Activated naive CD8-positive, alpha-beta T cell treated with anti-CD3 and anti-CD28 coated beads, Interleukin-2, amount 10 ng/mL, durations not matched to agents 7 days and 5 days (primary cell): Measurements from ENCODE around the gene ELP5. TPM values are rescaled to one million over a fixed set of nuclear protein-coding genes. Genes with fewer than 3 reads are reported as not detected.
A peak's percentile ranks its signal among the peaks of the same experiment; 100 is the strongest.

Experiments
- ATAC-seq: fragments of 150-1000 bp; cut with Tn5 transposase; one replicate; pipeline ENCODE4 v1.10.0; 2021; ENCODE audit warnings: low read depth, moderate library complexity
- POLR2A ChIA-PET: fragments of 350-600 bp; sonication (Branson Sonifier 250); formaldehyde crosslinking; loops from one replicate; lab custom pipeline; 2021; ENCODE audit warnings: antibody characterized with exemption; lab: Charles Lee
- DNase-seq: peaks from one replicate; pipeline ENCODE4 v3.0.0; 2021
- H3K27ac Mint-ChIP-seq: one replicate; pipeline ENCODE4 v1.8.0; 2022; ENCODE audit warnings: mild to moderate bottlenecking, mixed read lengths
- H3K27me3 Mint-ChIP-seq: one replicate; pipeline ENCODE4 v1.8.0; 2022; ENCODE audit warnings: mild to moderate bottlenecking, moderate library complexity, mixed read lengths
- H3K36me3 Mint-ChIP-seq: one replicate; pipeline ENCODE4 v1.8.0; 2021; ENCODE audit warnings: mild to moderate bottlenecking, mixed read lengths
- H3K4me1 Mint-ChIP-seq: one replicate; pipeline ENCODE4 v1.8.0; 2021; ENCODE audit warnings: mixed read lengths
- H3K4me3 Mint-ChIP-seq: one replicate; pipeline ENCODE4 v1.8.0; 2022; ENCODE audit warnings: mild to moderate bottlenecking, moderate library complexity, mixed read lengths
- H3K9me3 Mint-ChIP-seq: one replicate; pipeline ENCODE4 v1.8.0; 2021; ENCODE audit warnings: mixed read lengths
- total RNA-seq, 2 experiments: library from RNA; stranded (reverse); gene quantifications; one replicate each; pipeline ENCODE4 v1.2.3, GENCODE V29; 2021

The ELP5 gene
- total RNA-seq, 2 experiments from 2014 or later = 49.5 to 52.0 TPM

DNA sequence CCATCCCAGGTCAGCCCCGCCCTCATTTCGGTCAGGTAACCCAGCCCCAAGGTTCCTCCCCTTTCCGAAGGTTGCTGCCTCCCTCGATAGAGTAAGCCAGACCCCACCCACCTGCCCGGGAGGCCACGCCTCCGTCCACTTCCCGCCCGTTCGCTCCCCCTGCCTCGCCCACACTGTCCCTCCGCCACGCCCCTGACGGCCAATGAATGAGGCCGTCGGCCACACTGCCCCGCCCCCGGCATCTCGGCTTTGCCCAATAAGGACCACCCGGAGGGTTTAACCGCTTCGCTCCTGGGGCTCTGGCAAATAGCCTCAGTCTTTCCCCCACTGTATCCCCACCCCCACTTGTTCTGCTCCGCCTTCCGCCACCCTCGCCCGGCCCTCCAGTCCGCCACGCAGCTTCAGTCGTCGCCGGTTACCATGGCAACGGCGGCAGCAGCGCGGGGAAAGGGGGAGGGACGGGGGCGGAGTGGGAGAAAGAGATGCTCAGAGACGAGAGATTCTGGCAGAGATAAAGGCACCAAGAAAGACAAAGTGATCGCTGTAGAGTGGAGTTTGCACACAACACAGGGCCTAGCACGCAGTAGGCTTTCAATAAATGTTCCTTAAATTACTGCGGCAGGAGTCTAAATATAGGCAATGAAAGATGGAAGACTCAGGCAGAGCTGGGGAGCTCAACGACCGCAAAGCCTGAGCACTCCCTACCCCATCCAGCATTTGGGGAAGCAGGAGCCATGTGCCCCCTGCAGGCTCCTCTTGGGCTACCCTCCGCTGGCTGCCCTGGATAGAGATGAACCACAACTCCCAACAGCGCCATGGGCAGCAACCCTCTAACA is 37.5 kb upstream of the ELP5 start:
- no peaks in the 10 kb centered on the region for H3K36me3 Mint-ChIP-seq
- H3K4me1 Mint-ChIP-seq = peaks cover 50% of the 10 kb centered on the region
- ATAC-seq = peak; percentile 81

DNA sequence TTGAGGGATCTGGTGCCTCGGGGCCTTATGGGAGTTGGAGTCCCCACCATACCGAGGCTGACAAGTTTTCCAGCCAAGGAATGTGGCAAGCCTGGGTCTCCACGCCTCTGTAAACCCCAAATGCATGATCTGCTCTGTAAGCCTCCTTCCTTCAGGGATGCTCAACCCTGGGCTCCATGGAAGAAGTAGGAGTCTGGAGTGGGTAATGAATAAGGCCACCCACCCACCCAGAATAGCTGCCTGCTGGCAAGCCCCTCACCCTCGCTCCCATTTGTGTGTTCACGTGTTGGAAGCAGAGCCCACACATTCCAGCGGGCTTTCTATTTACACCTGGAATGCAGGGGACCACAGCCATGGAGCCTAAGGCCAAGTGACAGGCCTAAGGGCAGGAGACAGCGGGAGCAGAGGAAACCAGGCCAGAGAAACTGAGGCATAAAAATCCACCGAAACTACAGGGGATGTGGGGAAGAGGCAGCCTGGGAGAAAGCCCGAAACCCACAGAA is 36.8 kb upstream of the ELP5 start:
- Mint-ChIP-seq H3K36me3 (no peaks in the 10 kb centered on the region), H3K27ac (peak overlapping the region; percentile 95), H3K4me3 (peak overlapping the region; percentile 97), H3K4me1 (peaks cover 51% of the 10 kb centered on the region), H3K9me3 (no peaks in the 10 kb centered on the region), H3K27me3 (peaks cover 2% of the 10 kb centered on the region)
- no peak for DNase-seq
- ATAC-seq = no peak
- POLR2A ChIA-PET = interaction anchor here (0.7 to 2.8 kb wide), 6 partner anchors 19 to 180 kb away, joined by 3 to 15 read pairs (median 6); partner anchors contain the start of genes ACAP1, DVL2, GABARAP and PHF23

More for the DNA sequence above, 37.5 kb upstream of the ELP5 start:
- POLR2A ChIA-PET = interaction anchor here (0.7 to 2.8 kb wide), 7 partner anchors 20 to 179 kb away, joined by 3 to 15 read pairs (median 4); partner anchors contain the start of genes ACAP1, CTDNEP1, DVL2 and GABARAP
- Mint-ChIP-seq H3K4me3 (peak overlapping the region; percentile 97), H3K9me3 (no peaks in the 10 kb centered on the region), H3K27me3 (peaks cover 7% of the 10 kb centered on the region), H3K27ac (peak overlapping the region; percentile 95)
- peak; percentile 100 for DNase-seq

DNA sequence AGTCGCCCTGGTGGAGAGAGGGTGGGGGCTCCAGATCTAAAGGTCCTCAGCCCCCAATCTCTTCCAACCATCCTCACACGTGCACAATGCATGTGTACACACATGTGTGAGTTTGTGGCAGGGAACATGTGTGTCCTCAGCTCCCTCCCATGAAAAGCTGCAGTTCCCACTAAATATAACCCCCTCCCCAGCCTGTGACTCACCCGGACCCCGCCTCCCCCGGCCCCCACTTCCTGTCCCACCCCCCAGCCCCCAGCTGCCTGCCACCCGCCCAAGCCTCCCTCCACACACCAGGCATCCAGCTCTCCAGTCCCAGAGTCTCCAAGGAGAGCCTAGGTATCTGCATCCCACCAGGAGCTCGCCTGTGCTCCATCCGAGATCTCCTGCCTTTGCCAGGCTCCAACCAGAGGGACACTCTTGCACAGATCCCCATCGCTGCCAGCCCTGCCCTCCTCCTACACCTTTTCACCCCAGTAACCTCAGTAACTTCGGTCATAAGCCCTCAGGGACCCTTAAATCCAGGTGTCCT is 36.3 kb upstream of the ELP5 start:
- Mint-ChIP-seq H3K36me3 (no peaks in the 10 kb centered on the region), H3K27ac (peak overlapping the region; percentile 95), H3K9me3 (no peaks in the 10 kb centered on the region), H3K4me1 (peaks cover 56% of the 10 kb centered on the region), H3K27me3 (peaks cover 1% of the 10 kb centered on the region), H3K4me3 (peak overlapping the region; percentile 97)
- POLR2A ChIA-PET = interaction anchor here (0.9 to 2.8 kb wide), 4 partner anchors 8 to 180 kb away, joined by 3 to 15 read pairs (median 7); partner anchors contain the start of genes GABARAP, PHF23 and SLC16A13
- no peak for ATAC-seq
- no peak for DNase-seq

DNA sequence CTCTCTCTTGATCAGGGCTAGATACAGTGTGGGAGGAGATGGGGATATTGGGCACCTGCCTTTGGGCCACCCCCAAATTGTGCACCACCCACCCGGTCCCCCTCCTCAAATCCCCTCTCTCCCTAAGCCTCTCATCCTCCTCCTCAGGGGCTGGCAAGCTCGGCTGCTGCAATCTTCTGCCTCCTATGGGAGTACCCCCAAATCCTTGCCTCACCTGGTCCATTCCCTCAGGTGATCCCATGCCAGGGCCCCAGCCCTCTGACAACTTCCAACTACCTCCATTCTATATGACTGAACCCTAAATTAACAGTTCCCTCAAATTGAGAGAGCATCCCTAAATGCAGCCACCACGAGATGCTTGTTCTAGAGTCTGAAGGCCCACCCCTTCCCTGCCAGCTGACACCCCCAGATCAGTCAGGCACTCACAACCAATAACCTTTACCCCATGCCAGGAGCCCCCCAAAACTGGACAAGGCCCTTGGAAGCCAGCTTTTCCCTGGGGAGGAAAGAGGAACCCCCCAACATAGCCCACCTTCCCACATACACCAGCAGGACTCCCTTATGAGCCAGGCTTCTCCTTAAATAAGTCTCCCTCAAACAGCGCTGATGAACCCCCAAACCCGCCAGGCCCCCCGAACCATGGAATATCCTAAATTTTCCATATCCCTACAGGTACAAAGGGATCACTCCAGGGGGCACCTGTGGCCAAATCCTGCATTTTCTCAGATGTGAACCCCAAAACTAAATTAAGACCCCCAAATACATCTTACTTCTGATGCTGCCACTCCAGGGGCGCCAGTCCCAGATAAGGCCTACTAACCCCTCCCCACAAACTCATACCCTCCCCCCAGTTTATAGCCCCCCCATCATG is 35.5 kb upstream of the ELP5 start:
- ATAC-seq (no peak), DNase-seq (no peak)
- H3K27me3 Mint-ChIP-seq = no peaks in the 10 kb centered on the region
- H3K9me3 Mint-ChIP-seq = no peaks in the 10 kb centered on the region
- peak overlapping the region; percentile 39 for H3K27ac Mint-ChIP-seq
- peaks cover 1% of the 10 kb centered on the region for H3K36me3 Mint-ChIP-seq
- POLR2A ChIA-PET = interaction anchor here (0.9 to 8.9 kb wide), 5 partner anchors 9 to 181 kb away, joined by 3 to 162 read pairs (median 8); partner anchors contain the start of genes DVL2, GABARAP, PHF23 and SLC16A13
- peak overlapping the region; percentile 97 for H3K4me3 Mint-ChIP-seq
- peaks cover 64% of the 10 kb centered on the region for H3K4me1 Mint-ChIP-seq

DNA sequence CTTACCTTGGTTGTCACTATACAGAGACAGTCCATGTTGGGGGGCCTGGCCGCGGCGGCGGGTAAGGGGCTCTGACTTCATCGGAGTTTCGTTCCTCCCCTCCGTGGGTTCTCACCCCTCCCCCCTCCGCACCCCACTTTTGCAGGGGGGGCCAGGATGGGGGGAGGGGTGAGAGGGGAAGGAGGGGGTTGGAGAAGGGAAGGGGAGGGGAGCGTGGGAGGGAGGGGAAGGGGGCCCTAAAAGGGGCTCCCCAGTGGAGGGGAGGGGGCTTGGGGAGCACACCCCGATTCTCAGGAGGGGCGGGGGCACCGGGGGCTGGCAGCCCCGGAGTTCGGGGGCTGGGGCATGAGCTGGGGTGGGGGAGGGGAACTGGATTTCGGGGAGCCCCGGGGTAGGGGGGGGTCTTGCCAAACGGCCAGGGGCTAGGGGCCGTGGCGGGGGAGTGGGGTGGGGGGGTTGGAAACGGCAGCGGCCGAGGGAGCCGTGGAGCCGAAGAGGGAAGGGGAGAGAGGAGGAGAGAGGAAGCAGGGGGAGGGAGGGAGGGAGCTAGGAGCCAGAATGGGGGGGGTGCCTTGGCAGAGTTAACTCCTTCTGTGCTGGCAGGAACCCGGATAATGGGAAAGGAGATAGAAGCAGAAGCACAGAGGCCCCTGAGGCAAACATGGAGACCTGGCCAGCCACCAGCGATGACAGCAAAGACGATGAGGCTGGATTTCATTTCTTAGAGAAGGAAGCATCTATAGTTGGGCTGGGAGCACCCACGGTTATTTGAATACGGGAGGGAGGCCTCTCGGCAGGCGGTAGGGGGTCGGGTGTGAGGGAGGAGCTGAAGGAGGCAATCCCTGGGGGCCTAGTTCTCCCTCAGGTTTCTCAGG is 34.7 kb upstream of the ELP5 start:
- Mint-ChIP-seq H3K36me3 (peaks cover 1% of the 10 kb centered on the region), H3K27ac (peak overlapping the region; percentile 73), H3K9me3 (no peaks in the 10 kb centered on the region), H3K4me1 (peaks cover 61% of the 10 kb centered on the region), H3K4me3 (peak overlapping the region; percentile 97), H3K27me3 (no peaks in the 10 kb centered on the region)
- POLR2A ChIA-PET = interaction anchor here (0.5 to 8.9 kb wide), 2 partner anchors 20 to 133 kb away, joined by 3 to 162 read pairs; partner anchors contain the start of genes DVL2, GABARAP and PHF23
- ATAC-seq (no peak), DNase-seq (peak; percentile 47)

DNA sequence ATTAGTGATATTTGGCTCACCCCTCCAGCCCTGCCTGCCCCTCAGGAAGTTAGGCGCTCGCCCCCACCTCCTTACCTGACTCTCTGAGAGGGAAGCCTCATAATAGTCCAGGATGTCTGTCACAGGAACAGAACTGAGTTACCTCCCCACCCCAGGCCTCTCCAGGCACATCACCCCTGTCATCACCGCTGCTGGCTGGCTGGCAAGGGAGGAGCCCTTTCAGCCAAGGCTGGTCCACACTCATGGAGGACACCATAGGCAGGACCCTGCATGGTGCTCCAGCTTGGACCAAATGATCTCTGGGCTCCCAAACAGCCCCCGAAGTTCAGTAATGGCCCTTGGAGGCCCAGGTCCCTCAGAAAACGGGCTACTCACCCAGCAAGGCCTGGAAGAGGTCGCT is 33.8 kb upstream of the ELP5 start:
- no peak for DNase-seq
- Mint-ChIP-seq H3K4me1 (peaks cover 60% of the 10 kb centered on the region), H3K27ac (peak overlapping the region; percentile 73), H3K9me3 (no peaks in the 10 kb centered on the region), H3K4me3 (peak overlapping the region; percentile 88), H3K27me3 (no peaks in the 10 kb centered on the region), H3K36me3 (peaks cover 1% of the 10 kb centered on the region)
- ATAC-seq = no peak
- POLR2A ChIA-PET = interaction anchor here (1.5 to 8.9 kb wide), 2 partner anchors 14 to 19 kb away, joined by 3 to 162 read pairs; partner anchors contain the start of genes DVL2, GABARAP and PHF23

DNA sequence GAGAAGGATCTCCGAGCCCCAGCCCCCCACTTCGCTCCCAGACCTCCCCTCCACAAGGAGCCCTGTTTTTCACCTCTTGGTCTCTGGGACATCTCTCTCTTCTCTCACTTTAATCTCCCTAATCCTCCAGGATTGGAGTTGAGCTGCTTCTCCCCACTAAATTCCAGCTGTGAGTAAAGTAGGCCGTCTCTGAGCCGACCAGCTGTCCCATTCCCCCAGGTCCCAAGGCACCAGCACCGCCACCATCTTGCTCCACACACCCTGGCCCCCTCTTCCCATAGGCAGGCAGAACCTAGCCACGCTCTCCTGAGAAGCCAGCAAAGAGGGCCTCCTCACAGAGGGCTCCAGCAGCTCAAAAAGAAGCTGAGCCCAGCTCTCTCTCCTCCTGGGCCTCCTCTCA is 33.3 kb upstream of the ELP5 start:
- no peak for ATAC-seq
- peaks cover 3% of the 10 kb centered on the region for H3K36me3 Mint-ChIP-seq
- no peak for DNase-seq
- no peaks in the 10 kb centered on the region for H3K9me3 Mint-ChIP-seq
- H3K4me1 Mint-ChIP-seq = peaks cover 55% of the 10 kb centered on the region
- peak overlapping the region; percentile 88 for H3K4me3 Mint-ChIP-seq
- no peaks in the 10 kb centered on the region for H3K27me3 Mint-ChIP-seq
- POLR2A ChIA-PET = interaction anchor here (1.2 to 8.9 kb wide), 4 partner anchors 8 to 32 kb away, joined by 3 to 162 read pairs (median 10); partner anchors contain the start of genes CTDNEP1, DVL2, ELP5 and GABARAP
- H3K27ac Mint-ChIP-seq = peak overlapping the region; percentile 73

DNA sequence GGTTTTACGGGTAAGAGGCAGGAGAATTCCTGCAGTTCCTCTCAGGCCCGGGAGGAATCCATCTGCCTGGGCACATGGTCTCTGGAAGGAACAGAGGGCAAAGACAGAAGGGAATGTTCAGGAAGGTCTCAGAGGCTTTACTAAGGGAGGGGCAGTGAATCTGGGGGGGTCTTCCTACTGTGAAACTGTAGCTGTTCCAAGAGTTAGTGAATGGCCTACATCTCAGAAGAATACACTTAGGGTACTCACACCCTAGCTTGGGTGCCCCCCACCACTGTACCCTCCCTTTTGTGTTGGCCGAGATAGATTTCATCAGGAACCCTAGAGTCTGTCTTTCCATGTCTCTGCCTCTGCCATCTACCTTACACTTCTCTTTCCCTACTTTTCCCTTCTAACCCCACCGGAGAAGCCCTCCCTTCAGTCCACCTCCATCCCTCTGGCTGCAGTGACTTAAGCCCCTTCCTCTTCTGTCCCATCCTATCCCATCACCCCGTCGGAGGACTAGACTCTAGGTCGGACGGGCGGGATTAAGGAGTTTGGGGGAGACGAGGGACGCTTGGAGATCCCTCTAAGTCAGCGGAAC is 32.7 kb upstream of the ELP5 start:
- POLR2A ChIA-PET = interaction anchor here (0.6 to 8.9 kb wide), 10 partner anchors 9 to 184 kb away, joined by 3 to 162 read pairs (median 3); partner anchors contain the start of genes ACAP1, CTDNEP1, DVL2 and ELP5
- Mint-ChIP-seq H3K27ac (peak overlapping the region; percentile 95), H3K9me3 (no peaks in the 10 kb centered on the region), H3K4me3 (peak overlapping the region; percentile 97), H3K36me3 (peaks cover 3% of the 10 kb centered on the region), H3K27me3 (no peaks in the 10 kb centered on the region), H3K4me1 (peaks cover 49% of the 10 kb centered on the region)
- no peak for ATAC-seq
- DNase-seq = no peak

DNA sequence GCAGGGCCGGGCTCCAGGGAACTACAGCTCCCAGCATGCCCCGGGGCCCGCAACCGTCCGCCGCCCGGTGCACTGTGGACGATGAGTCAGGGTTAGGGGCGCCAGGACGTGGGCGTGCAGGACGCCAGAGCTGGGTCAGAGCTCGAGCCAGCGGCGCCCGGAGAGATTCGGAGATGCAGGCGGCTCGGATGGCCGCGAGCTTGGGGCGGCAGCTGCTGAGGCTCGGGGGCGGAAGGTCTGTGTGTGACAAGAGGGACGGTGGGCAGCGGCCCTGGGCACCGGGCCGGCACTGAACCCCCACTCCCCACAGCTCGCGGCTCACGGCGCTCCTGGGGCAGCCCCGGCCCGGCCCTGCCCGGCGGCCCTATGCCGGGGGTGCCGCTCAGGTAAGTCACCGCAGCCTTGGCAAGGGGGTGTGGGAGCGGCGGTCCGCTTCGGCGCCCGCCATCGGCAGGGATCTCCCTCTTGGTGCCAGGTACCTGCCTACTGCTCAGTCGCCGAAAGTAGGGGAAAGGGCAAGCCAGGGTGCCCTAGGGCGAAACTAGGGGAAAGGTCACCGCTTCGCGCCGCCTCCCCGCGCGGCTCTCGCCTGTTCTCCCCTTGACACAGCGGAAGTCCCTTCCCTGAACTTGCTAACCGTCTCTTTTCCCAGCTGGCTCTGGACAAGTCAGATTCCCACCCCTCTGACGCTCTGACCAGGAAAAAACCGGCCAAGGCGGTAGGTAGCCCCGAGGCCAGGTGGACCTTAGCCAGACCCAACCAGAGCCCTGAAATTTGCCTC is 32.0 kb upstream of the ELP5 start, which contains the start of the genes ACADVL and DLG4:
Gene ACADVL (plus strand): TSS at position 127 of the 781 bp plus-strand sequence. CDS start 47 bp downstream, at position 174.
Gene DLG4 (minus strand): TSS at position 25 of the 781 bp plus-strand sequence.
- DNase-seq = peak; percentile 82
- peak; percentile 74 for ATAC-seq

DNA sequence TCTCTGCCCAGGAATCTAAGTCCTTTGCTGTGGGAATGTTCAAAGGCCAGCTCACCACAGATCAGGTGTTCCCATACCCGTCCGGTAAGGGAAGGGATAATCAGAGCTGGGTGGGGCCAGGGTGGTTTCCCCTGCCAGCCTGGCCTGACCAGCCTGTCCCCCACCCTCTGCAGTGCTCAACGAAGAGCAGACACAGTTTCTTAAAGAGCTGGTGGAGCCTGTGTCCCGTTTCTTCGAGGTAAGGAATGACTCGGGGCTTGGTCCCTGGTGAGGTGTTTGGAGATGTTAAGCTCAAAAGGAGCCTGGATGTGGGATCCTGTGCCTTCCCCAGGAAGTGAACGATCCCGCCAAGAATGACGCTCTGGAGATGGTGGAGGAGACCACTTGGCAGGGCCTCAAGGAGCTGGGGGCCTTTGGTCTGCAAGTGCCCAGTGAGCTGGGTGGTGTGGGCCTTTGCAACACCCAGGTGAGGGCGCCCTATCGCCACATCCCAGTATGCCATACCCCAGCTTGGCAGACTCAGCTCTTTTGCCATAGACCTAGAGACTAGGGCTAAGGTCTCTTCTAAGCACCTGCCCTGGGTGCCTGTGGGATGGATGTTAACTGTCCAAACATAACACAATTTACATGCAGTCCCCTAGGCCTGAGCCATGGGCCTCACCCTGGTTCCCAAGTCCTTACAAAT is 31.3 kb upstream of the ELP5 start:
- peak overlapping the region; percentile 97 for H3K4me3 Mint-ChIP-seq
- peak; percentile 71 for DNase-seq
- POLR2A ChIA-PET = interaction anchor here (0.8 to 8.9 kb wide), 8 partner anchors 16 to 185 kb away, joined by 3 to 162 read pairs (median 5); partner anchors contain the start of genes ACAP1, CTDNEP1, DVL2 and ELP5
- H3K4me1 Mint-ChIP-seq = peaks cover 41% of the 10 kb centered on the region
- H3K27me3 Mint-ChIP-seq = no peaks in the 10 kb centered on the region
- H3K9me3 Mint-ChIP-seq = no peaks in the 10 kb centered on the region
- H3K36me3 Mint-ChIP-seq = peaks cover 5% of the 10 kb centered on the region
- H3K27ac Mint-ChIP-seq = peak overlapping the region; percentile 95
- peak; percentile 54 for ATAC-seq

More for the DNA sequence above, 32.0 kb upstream of the ELP5 start, which contains the start of the genes ACADVL and DLG4:
- Mint-ChIP-seq H3K9me3 (no peaks in the 10 kb centered on the region), H3K4me1 (peaks cover 42% of the 10 kb centered on the region), H3K36me3 (peaks cover 3% of the 10 kb centered on the region), H3K4me3 (peak within 1 kb of the TSS; percentile 97), H3K27ac (peak within 1 kb of the TSS; percentile 95), H3K27me3 (no peaks in the 10 kb centered on the region)
- POLR2A ChIA-PET = interaction anchor here (0.6 to 8.9 kb wide), 13 partner anchors 10 to 185 kb away, joined by 3 to 162 read pairs (median 3); partner anchors contain the start of genes ACAP1, CTDNEP1, DVL2 and ELP5
